GM21367 (cell line): ENCODE results near the gene CAPN8.

Source experiments
- ATAC-seq: cut with Tn5 transposase; IDR thresholded peaks from one replicate; pipeline ENCODE4 v1.9.1; 2021; ENCODE audit not compliant: unreplicated experiment

The CAPN8 gene

DNA sequence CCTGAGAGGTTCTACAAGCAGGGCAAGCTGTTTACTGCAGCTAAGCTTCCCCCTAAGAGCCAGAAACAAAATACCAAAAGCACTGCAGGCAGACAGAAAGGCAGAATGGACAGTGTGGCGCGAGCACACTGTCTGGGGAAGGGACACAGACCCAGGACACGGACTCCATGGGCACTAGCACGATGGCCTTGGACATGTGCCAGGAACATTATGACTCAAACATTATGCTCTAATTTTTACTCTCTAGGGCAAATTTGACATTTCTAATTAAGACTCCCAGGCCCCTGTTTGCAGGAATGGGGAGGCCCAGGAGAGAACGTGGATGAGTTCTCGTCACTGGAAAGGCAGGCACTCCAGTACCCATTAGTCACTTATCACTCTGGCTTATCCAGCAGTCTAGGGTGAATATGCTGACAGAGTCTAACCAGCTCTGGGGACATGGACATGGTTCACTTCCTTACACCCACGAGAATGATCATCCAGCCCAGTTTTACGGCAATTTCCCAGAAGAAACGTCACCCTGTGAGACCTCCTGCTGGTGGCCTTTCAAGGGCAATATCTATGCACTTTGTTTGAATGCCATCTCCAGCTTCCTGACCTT lies 45.1 kb downstream of the CAPN8 start:
- no peak for ATAC-seq

DNA sequence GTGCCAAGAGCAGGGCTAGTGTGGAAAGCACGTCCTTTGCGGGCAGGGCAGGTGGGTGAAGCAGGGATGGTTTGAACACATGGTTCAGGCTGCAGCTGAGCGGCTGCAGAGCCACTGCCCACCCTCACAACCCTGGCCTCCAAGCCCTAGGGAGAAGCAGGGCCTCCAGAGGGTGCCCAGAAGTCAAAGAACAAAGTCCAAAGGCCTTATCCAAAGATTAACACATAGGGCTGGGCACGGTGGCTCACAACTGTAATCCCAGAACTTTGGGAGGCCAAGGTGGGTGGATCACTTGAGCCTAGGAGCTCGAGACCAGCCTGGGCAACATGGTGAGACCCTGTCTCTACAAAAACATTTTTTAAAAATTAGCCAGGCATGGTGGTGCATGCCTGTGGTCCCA lies 46.8 kb downstream of the CAPN8 start:
- no peak for ATAC-seq

DNA sequence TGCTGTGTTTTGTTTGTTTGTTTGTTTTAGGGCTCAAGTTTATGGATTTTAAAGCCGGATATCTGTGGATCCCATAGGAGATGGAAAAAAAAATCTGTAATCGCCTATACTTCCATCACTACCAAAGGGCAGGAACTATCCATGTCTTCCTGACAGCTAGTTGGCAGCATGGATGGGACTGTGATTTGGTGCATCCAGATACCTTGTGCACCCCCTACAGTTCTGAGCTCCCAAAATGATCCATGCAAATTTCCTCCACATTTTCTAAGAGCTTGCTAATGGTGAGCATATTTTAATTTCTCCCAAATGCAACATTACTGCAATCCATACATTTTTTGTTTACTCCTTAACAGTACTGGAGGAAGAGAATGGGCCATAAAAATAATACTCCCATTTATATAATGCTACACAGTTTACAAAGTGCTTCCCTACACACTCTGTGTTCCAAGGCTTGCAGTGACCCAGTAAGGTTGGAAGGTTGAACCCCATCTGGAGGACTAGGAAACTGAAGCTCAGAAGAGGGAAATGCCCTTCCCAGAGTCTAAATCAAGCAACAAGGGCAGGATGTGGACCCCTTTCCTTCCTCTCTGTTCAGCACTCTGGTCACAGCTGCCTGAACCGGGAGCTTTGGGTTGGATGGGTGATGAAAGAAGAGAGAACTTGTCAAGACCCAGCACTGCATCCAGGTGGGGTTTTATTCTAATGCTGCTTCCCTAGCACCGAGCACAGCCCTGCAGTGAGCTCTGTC lies 48.0 kb downstream of the CAPN8 start:
- no peak for ATAC-seq

DNA sequence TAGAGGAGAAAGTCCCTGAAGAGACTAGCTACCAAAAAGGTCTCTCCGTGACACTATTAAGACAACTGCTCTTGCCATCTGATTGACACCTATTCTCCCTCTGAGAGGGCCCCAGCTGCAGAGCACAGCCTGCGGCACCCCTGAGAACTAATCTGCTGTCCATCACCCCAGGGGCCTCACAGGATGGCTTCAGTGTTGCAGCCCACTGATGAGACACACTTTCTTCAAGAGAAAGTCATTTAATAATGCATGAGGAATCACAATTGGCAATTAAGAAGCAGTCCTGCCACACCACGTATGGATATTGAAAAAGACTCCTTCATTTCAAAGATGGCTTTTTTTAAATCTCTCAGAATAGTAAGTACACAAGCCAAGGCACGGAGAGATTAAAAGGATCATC lies 48.9 kb downstream of the CAPN8 start:
- ATAC-seq, result no peak

DNA sequence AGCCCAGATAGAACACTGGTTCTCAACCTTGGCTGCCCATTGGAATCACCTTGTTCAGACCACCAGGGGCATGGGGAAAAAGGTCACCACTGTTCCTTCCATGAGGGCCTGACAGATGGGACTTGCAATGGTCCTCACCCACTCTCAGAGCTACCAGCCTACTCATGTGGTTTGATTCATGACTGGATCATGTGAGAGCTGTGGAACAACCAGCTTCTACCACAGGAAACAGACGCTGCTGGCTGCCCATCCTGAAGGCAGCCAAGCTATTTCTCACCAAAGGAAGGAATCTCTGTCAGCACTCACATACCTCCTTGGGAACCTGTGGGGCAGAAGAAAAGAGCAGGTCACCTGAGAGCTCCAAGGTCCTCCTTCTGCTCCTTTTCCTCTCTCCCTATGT lies 53.6 kb downstream of the CAPN8 start:
- no peak for ATAC-seq

DNA sequence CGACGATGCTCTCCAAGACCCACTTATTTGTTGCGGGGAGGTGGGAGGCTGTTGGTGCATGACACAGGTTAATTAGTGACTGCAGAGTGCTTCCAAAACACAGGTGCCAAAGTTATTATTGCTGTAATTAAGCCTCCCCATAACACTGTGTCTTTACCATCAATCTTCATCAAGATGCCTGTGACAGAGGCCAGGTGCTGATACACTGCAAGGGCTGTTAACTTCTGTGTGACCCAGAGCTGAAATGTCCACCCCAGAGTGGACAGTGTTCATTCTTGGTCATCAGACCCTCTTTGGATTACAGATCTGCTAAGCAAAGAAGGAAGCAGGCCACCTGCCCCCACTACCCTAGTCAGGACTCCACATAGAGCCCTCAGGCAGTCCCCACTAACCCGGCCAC lies 55.5 kb downstream of the CAPN8 start:
- ATAC-seq, result no peak

DNA sequence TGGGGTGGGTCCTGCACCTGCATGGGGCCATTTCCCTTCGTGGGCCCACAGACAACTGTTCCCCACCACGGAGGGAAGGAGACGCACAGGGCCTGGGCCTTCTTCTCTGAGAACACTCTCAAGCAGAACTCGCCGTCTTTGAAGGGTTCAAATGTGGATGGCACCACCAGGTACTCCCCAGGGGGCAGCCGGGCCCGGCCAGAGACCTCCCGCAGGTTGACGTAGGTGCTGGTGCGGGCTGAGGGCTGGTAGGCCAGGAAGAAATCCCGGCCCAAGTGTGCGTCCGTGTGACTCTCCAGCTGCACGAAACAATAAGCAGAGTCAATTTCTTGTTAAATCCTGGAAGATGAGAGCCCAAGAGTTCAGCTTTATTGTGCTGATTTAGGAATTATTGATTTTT lies 56.4 kb downstream of the CAPN8 start:
- ATAC-seq, result no peak

DNA sequence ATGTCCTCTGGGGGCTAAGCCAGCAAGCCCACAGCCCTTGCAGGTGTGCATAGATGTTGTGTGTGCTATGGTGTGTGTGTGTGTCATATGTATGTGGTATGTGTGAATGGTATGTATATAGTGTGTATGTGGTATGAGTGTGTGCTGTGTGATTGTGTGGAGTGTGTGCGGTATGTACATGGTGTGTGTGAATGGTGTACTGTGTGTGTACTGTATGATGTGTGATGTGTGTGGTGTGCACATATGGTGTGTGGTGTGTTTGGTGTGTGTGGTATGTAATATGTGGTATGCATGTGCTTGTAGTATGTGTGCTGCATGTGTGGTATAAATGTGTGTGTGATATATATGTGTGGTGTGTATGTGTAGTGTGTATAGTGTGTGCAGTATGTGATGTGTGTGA lies 107.0 kb downstream of the CAPN8 start:
- no peak for ATAC-seq

DNA sequence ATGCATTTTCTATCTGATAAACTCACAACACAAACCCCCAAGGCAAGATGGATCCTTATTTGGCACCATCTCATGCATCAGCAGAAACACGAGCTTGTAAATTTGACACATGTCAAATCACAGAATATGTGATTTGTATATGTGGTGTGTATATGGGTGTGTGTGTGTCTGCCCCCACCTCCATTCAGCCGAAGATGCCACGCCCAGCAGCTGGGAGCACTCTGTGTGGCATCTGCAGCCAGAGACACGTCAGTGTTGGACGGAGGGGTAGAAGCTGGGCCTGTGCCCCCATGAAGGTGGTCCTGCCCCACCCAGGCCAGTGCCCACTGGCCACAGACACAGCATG lies 108.4 kb downstream of the CAPN8 start:
- no peak for ATAC-seq

DNA sequence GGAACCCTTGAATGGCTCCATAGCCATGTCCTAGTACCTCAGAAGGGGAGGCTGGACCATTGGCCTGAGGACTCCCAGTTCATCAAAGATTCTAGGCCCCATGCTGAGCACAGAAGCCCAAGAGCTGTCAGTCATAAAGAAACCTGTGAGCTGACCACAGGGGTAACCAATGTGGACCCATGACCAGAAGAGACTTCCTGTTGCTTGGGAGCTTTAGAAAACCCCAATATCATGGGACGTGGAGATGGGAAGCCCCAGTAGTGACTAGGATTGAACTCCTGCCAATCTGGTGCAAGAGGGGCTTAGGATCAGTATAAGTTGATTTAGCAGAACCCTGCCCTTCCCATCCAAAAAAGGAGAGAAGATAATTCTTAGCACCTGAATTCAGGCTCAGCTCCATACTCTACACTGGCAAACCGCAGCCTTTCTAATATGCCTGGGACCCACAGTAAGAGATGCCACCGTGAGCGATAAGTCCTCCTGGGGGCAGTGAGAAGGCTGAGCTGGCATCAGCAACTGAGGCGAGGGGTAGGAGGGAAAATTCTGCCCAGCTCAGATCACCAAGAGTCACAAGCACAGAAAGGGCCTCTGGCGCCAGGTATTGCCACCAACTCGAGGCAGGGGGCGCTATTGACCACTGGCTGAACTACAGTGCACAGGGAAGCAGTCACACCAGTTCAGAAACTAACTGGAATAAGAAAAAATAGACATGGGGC lies 108.9 kb downstream of the CAPN8 start:
- peak; percentile 76 for ATAC-seq

DNA sequence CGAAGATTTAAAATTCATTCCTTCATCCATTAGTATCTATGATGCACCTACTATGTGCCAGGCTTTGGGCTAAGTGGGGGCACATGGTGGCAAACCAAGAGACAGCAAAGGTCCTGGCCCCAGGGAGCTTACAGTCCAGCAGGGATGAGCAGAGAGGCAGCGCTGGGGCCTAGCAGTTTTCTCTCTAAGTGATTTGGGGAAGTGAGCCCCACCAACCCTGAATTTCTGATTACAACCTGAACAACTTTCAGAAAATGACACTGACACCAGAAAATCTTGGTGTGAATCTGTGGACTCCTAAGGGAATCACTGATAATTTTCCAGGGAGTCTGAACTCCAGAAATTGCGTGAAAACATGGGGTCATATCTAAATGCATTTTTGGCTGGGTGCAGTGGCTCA lies 111.5 kb downstream of the CAPN8 start:
- ATAC-seq, result no peak

DNA sequence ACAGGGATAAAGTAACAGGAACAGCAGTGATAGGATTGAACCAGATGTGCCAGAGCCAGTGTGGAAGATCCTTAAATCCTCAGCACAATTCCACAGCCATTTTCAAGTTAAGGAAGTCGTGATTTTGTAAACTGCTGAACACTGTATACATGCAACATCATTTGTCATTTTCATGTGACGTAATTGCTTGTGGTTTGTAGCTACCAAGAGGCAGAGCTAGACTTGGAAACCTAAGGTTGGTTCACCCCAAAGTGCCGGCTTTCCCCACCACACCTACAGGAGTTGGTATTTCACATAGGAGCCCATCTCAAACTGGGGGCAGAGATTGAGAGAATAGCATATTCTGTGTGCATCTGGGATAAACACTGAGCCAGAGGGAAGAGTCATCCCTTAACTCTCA lies 113.9 kb downstream of the CAPN8 start:
- ATAC-seq, result no peak

DNA sequence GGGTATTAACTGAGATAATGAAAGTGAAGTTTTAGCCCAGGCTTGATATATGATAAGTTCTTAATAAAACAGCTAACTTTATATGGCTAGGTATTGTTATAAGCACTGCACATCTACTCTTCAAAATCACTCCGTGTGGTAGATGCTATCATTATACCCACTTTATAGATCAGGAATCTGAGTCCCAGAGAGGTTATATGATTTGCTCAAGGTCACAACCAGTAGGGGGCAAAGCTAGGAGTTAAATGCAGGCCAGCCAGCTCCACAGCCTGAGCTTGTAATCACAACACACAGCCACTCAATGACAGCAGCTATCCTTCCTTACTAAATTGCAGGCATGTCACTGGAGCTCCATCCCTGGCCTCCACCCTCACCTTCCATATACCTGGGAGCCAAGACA lies 115.8 kb downstream of the CAPN8 start:
- ATAC-seq, result no peak

DNA sequence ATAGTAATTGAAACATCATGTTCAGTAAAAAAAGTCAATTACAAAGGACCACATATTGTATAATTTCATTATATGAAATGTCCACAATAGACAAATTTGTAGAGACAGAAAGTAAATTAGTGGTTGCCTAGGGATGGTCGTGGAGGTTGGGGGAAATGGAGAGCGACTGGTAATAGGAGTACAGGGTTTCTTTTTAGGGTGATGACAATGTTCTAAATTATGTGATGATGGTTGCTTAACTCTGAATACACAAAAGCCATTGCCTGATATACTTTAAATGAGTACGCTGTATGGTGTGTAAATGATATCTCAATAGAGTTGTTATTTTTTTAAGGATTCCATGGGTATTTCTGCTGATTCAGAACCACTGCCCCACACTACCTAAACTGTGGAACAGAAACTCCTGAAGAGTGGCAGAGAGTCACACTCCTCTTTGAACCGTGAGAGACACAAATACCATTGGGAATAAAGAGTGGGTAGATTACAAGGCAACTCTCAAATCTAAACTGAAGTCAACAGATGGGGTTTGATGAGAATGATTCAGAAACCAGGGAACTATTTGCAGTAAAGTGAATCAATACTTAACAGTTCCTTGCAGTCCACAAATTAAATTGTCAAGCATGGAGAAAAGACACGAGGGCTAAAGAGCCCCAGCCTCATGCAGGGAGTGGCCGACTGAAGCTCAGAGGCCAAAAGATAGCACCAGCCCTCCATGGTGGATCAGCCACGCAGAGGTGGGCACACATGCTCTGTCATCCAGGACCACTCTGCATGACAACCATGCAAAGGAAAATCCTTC lies 118.0 kb downstream of the CAPN8 start:
- no peak for ATAC-seq

DNA sequence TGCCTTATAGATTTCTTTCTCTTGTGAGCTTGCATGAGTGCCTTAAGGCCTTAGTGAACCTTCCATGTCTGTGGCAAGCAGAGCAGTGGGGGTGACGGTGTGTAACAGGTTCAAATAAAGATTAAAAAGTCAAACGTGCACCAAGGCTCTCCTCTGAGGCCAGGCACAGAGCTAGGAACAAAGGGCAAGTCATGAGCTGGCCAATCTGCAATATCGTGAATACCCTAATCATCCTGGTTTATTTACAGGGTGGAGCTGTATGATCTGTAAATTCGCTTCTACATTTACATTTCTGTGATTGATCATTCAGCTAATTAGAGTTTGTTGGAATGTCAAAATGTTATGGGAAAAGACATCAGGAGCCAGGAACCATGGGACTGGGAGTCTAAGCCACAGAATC lies 120.2 kb downstream of the CAPN8 start:
- no peak for ATAC-seq

DNA sequence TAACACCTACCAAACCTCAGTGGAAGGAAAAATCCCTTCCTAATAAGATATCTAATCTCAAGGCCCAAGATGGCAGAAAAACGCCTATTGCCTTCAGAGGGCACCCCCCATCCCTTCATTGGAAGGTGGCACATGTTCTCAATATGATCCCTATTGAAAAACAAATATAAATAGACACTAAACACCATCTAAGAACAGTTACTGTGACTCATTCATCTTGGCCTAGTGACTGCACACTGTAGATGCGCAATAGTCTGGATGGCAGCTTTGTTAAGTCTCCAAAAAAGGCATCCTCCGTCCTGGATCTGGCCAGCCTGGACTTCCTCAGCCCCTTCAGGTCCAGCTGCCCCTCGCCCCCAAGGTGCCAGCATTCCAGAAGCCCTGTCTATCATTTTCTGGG lies 121.9 kb downstream of the CAPN8 start:
- ATAC-seq, result no peak

DNA sequence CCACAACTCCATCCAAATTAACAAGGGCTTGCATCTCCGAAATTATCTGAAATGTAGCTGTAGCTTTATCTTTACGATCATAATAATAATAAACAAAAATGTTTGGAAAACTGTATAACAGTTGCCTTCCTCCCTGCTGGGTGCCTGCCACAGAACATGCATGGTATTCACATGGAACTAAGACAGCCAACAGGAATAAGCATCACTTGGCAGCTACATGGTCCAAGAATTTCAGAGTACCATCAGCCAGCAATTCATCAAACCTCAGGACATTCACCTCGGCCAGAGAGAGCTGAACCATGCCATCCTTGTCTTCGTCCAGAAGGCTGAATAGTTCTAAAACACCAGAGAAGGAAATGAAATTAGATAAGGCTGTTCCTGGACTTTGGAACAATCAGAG lies 122.7 kb downstream of the CAPN8 start:
- no peak for ATAC-seq

DNA sequence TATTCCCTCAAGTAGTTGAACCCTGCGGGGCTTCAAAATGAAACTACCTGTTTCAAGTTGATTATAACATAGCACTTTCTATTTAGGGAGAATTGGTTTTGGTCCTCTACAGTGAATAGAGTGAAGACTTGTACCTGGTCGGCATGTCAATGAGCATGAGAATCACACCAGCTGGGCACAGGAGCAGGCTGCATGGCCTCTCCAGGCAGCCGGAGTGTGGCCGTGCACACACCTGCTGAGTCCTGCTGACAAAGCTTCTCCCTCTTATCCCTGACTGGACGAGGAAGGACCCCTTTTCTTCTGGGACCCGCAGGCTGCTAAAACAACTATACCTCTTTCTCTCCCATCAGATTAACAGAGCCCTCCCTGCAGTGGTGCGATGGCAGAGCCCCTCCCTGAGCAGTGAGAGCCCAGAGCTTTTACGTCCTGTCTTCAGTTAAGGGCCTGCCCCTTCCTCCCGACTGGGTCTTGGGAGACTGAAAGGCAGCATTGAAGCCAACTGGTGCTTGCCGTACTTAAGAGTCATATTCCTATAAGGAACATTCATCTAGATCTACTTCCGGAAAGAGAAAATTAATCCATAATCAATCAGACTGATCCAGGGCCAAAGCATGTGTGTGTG lies 124.9 kb downstream of the CAPN8 start:
- no peak for ATAC-seq

DNA sequence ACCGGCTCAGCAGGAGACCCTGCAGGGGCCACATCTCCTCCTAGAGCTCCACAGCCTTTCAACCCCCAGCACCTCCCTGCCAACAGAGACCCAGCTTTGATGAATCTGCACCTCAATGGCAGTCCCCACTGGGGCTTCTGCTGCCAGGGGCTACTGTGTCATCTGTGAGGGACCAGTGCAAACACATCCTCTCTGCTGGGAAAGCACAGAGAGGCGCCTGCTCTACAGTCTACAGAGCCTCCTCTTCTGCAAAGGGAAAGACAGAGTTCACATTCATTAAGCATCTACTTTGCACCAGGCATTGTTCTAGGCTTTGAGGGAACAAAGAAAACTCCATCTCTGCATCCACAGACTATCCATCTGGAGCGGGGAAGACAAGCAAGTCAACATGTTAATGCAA lies 125.8 kb downstream of the CAPN8 start:
- ATAC-seq, result no peak

DNA sequence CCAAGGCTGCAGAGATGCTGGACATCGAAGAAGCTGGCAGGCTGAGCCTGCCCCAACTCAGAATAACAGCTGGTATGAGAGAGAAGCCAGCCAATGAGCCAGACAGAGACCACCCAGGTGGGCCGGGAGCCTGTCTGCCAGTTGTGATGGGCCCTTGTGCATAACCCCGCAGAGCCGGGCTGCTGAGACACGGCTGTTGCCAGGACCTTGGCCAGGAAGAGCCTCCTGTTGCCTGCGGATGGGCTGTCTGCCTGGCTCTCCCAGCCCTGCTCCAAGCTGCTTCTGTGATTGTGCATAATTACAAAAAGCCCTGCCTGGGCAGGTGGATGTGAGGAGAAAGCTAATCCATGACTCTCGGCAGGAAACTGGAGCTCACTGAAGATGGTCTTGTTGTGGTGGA lies 126.5 kb downstream of the CAPN8 start:
- ATAC-seq, result no peak

DNA sequence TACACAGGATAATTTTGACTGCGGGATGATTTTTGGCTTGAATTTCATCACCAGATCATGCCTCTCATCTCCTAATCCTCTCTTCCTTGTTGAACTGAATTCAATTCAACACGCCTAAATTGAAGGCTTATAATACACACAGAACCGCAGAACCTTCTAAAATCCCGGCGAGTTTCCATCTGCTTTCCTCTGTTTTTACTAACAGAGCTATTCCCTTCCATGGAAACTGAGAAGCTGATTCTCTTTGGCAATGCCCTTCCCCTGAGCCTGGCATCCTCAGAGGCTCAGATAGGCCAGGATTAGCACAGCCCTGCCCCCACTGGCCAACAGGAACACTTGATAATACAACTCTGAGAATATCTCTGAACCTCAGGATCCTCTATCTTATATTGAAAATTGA lies 130.2 kb downstream of the CAPN8 start:
- no peak for ATAC-seq
